Transverse colon (tissue), 4 donors: Measurements from ENCODE around the gene ABHD16A. TPM values are rescaled to one million over a fixed set of nuclear protein-coding genes. Genes with fewer than 3 reads are reported as not detected.

Experiments used
- DNase-seq: peaks from one replicate; pipeline ENCODE4 v3.0.0-alpha.2; 2019
- H3K27ac ChIP-seq, 4 donors: fragments of 200-600 bp; sonication (generic); 2 replicates each; pipeline ENCODE4 v1.5.1; 2016 to 2018; ENCODE audit warnings: inconsistent platforms in 4 of 4
- H3K27me3 ChIP-seq: fragments of 200-600 bp; sonication (generic); 2 replicates; pipeline ENCODE4 v1.5.1; 2017; ENCODE audit warnings: inconsistent platforms
- H3K36me3 ChIP-seq, 4 donors: fragments of 200-600 bp; sonication (generic); 2 replicates each; pipeline ENCODE4 v1.5.1; 2017 to 2019; ENCODE audit warnings: inconsistent platforms in 4 of 4
- H3K4me1 ChIP-seq, 4 donors: fragments of 200-600 bp; sonication (generic); 2 replicates each; pipeline ENCODE4 v1.5.1; 2017 to 2020; ENCODE audit warnings: inconsistent platforms in 4 of 4
- H3K4me3 ChIP-seq, 4 donors: fragments of 200-600 bp; sonication (generic); 1 replicate in 1 of 4; 2 replicates in 3 of 4; pipeline versions ENCODE4 v1.5.1 to v1.6.1; 2017 to 2019; ENCODE audit warnings: inconsistent platforms in 4 of 4
- H3K9me3 ChIP-seq, 2 donors: fragments of 200-600 bp; sonication (generic); 2 replicates each; pipeline ENCODE4 v1.5.1; 2017 to 2019; ENCODE audit warnings: inconsistent platforms in 2 of 2
- CTCF ChIP-seq, 5 experiments: fragments of 200-600 bp in 3 of 5; fragments of 450-650 bp in 2 of 5; sonication (generic) in 3 of 5; IDR thresholded peaks; 1 replicate in 2 of 5; 2 replicates in 3 of 5; pipeline ENCODE4 v1.5.1; 2016 to 2017; ENCODE audit warnings: antibody characterized with exemption in 5 of 5, inconsistent platforms in 3 of 5, mild to moderate bottlenecking in 2 of 5, moderate library complexity in 1 of 5
- EP300 ChIP-seq: sonication (generic); formaldehyde crosslinking; IDR thresholded peaks from one replicate; pipeline ENCODE4 v1.6.1; 2017; ENCODE audit warnings: antibody characterized with exemption, low read depth
- POLR2A ChIP-seq: fragments of 450-650 bp; IDR thresholded peaks from one replicate; pipeline ENCODE4 v1.6.1; 2016; ENCODE audit warnings: antibody characterized with exemption, mild to moderate bottlenecking, moderate library complexity
- POLR2AphosphoS5 ChIP-seq, 3 donors: sonication (generic); formaldehyde crosslinking; IDR thresholded peaks; one replicate each; pipeline ENCODE4 v1.6.1; 2016; ENCODE audit warnings: antibody characterized with exemption in 3 of 3
- WGBS, 2 donors: methylation state at CpG; one replicate each; pipeline ENCODE4 v1.1.5; 2018; ENCODE audit warnings: low coverage in 1 of 2; 5-methylcytosine and 5-hydroxymethylcytosine counted together
- in situ Hi-C, 4 donors: fragments of 200-750 bp; cut with MboI; loops; one replicate each; pipeline versions ENCODE4 v1.15.0 to v1.15.1; 2017; ENCODE audit warnings: low sequenced_read_pairs in 3 of 4, low pct_ligation_motif_present in 1 of 4, low pct_unique_long_range_greater_than_20kb in 1 of 4
- intact Hi-C: fragments of 100-400 bp; cut with DNase I; formaldehyde crosslinking; loops from one replicate; pipeline ENCODE4 v1.15.1; 2023; ENCODE audit warnings: low total_unique reads
- total RNA-seq, 4 donors: library from RNA; depleted of rRNA; stranded (reverse); fragments of >200 nt; gene quantifications; one replicate each; pipeline ENCODE4 v1.1.0, GENCODE V29; 2016

ABHD16A gene
- total RNA-seq, 4 donors from 2014 or later, result 45.4 to 72.8 (median 67.4) TPM

- H3K4me3 ChIP-seq, result no peak overlapping the region
- H3K9me3 ChIP-seq, result no peaks in the 10 kb centered on the region
- intact Hi-C loops, result loop anchor here (1.0 kb wide), 1 partner anchor 30 kb away; no protein-coding TSS in a partner anchor
- TF ChIP-seq EP300 (no peak), POLR2AphosphoS5 (IDR thresholded peaks at IDR 0.05) (no peak), CTCF (IDR thresholded peaks at IDR 0.05) (no peak), POLR2A (no peak)
- H3K36me3 ChIP-seq, result no peaks in the 10 kb centered on the region
- H3K27me3 ChIP-seq, result no peaks in the 10 kb centered on the region
- H3K27ac ChIP-seq, result no peak overlapping the region
- in situ Hi-C loops, result no loop called here
- 60 to 80% methylated on average over 5 of the region's 5 CpGs for WGBS, 2 donors
- H3K4me1 ChIP-seq, result peaks cover 0 to 18% (median 17%) of the 10 kb centered on the region in 4 donors
- DNase-seq, result no peak
Measured at GRCh38 chr6:31720196-31720770, 17.2 kb upstream of the ABHD16A start.

DNA sequence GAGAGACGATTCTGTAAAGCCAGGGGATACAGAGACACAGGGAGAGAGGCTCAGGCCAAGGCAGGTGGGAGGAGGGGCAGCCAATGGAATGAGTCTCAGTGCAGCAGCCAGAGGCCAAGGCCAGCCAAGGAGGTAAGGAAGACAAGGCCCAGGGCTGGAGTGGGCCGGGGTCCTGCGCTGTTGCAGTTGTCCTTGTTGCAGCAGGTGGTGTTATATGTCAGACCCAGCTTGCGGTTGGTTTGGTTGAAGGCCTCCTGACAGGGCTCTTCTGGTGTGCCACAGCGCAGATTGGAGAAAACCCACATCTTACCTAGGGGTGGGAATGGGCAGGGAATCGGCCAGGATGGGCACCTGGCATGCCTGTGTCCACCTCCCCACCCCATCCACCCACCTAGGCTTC is 15.9 kb upstream of the ABHD16A start:
- Histone ChIP-seq H3K36me3 (no peaks in the 10 kb centered on the region), H3K27ac (peak overlapping the region; percentile 52 to 66 (median 60)), H3K9me3 (no peaks in the 10 kb centered on the region), H3K4me3 (no peak overlapping the region), H3K4me1 (peaks cover 0 to 30% (median 21%) of the 10 kb centered on the region in 4 donors), H3K27me3 (no peaks in the 10 kb centered on the region)
- no peak for DNase-seq
- WGBS, 2 donors, result 62 to 87% methylated on average over 3 to 6 of the region's 6 CpGs
- in situ Hi-C loops, result no loop called here
- no peak for TF ChIP-seq POLR2A
- TF ChIP-seq EP300, result no peak
- TF ChIP-seq CTCF (IDR thresholded peaks at IDR 0.05), result no peak
- no peak for TF ChIP-seq POLR2AphosphoS5 (IDR thresholded peaks at IDR 0.05)
- intact Hi-C loops, result no loop called here

DNA sequence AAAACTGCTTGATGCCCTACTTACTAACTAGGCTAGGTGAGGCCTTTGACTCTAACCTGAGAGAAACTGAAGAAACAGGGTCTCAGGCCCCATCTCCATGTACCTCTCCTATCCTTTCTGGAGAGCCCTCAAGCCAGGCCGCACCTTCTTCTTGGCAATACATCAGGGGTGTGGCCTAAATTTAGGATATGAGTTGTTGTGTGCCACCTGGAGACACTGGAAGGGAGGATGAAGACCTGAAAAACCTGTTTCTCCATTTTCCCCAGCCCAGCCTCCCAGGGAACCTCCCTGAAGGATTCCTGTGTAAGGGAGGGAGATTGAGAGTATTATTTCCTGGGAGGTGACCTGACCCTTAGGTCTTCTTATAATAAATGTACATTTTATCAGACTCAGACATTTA is 15.1 kb upstream of the ABHD16A start:
- 58% methylated on average over 1 of the region's 1 CpG; no CpG with 5 or more reads in 1 of the 2 donors for WGBS, 2 donors
- in situ Hi-C loops, result no loop called here
- TF ChIP-seq POLR2AphosphoS5 (IDR thresholded peaks at IDR 0.05) (peak in 2 of 3 donors; percentile 23 to 51), POLR2A (no peak)
- DNase-seq, result peak; percentile 78
- peaks cover 0 to 36% (median 26%) of the 10 kb centered on the region in 4 donors for H3K4me1 ChIP-seq
- H3K36me3 ChIP-seq, result no peaks in the 10 kb centered on the region
- no peaks in the 10 kb centered on the region for H3K27me3 ChIP-seq
- peak overlapping the region; percentile 52 to 66 (median 60) for H3K27ac ChIP-seq
- intact Hi-C loops, result no loop called here
- no peaks in the 10 kb centered on the region for H3K9me3 ChIP-seq
- no peak overlapping the region for H3K4me3 ChIP-seq

DNA sequence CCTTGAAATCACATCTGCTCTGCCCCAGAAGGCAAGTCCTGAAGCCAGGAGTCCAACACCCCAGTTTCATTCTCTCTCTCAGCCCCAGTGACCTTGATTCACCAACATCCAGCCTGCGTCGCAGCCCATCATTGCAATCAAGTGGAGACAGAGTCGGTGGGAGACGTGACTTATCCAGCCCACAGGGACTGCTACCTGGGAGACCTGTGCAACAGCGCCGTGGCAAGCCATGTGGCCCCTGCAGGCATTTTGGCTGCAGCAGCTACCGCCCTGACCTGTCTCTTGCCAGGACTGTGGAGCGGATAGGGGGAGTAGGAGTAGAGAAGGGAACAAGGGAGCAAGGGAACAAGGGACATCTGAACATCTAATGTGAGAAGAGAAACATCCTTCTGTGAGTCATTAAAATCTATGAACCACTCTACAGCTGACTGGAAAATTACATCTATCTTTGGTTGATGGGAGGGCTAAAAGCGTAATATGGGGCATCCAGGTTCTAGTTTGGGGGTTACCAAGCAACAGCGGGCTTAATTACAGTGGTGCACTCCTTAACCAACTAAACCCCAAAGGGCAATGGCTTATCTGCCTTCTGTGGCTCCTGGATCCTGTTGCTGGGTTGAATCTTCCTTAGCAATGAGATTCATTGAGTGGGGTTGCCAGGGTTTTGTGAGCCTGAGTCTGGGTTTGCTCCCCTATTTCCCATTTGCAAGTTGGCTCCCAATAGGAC is 14.5 kb upstream of the ABHD16A start:
- H3K4me1 ChIP-seq, result peaks cover 0 to 36% (median 26%) of the 10 kb centered on the region in 4 donors
- H3K4me3 ChIP-seq, result no peak overlapping the region
- DNase-seq, result no peak
- no peak for TF ChIP-seq POLR2A
- no peak for TF ChIP-seq POLR2AphosphoS5 (IDR thresholded peaks at IDR 0.05)
- TF ChIP-seq CTCF (IDR thresholded peaks at IDR 0.05), result no peak
- no peak for TF ChIP-seq EP300
- H3K27ac ChIP-seq, result peak overlapping the region; percentile 13 to 63 (median 56)
- WGBS, 2 donors, result 74 to 81% methylated on average over 5 to 10 of the region's 10 CpGs
- in situ Hi-C loops (no loop called here), intact Hi-C loops (no loop called here)
- H3K9me3 ChIP-seq, result no peaks in the 10 kb centered on the region
- no peaks in the 10 kb centered on the region for H3K36me3 ChIP-seq
- no peaks in the 10 kb centered on the region for H3K27me3 ChIP-seq
